ENCODE results near the gene LBHD2. TPM values are rescaled to one million over a fixed set of nuclear protein-coding genes. Genes with fewer than 3 reads are reported as not detected.

LBHD2 gene
- total RNA-seq, 6 donors from 2014 or later, result not detected

- TF ChIP-seq EP300 (IDR thresholded peaks at IDR 0.05) (no peak), POLR2AphosphoS5 (IDR thresholded peaks at IDR 0.05) (no peak), POLR2A (IDR thresholded peaks at IDR 0.05) (no peak), CTCF (IDR thresholded peaks at IDR 0.05) (no peak)
- Histone ChIP-seq H3K4me3 (peak within 1 kb of the TSS in 2 of 4 donors; percentile 13 to 33), H3K27ac (peak within 1 kb of the TSS; percentile 47 to 70 (median 66))
These were observed 10.6 kb downstream of the LBHD2 start, which contains the start of gene EXOC3L4 for GRCh38 chr14:103094406-103095209. TSS of gene EXOC3L4 (plus strand) at chr14:103094725. CDS start at chr14:103100220, 5,495 bp downstream.

DNA sequence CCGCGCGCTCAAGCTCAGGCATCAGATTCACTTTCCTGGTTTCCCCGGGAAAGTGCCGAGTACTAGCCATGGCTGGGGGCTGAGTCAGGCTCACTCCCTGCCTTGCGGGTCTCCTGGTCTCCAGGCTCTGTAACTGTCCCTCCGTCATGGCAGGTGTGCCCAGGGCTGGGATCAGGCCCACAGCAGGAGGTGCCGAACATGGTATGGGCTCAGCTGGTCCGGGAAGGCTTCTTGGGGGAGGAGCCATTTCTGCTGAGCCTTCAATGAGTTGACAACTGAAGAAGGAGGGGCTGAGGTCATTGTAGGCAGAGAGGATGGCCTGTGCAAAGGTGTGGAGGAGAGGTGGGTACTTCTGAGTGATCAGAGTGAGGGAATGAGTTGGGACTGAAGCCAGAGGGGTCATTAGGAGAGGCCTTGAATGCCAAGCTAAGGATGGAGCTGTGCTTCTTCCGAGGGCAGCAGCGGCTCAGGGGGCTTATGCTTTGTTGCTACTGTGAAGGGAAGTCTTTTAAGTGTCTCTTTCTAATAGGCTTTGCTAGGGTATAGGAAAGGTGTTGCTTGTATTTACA, 11.3 kb downstream of the LBHD2 start:
- H3K36me3 ChIP-seq, result no peaks in the 10 kb centered on the region
- ATAC-seq (ENCODE audit: low FRiP score in 2 of 2) (no peak), DNase-seq (no peak)
- no peaks in the 10 kb centered on the region for H3K9me3 ChIP-seq
- no peak overlapping the region for H3K4me3 ChIP-seq
- no peaks in the 10 kb centered on the region for H3K27me3 ChIP-seq
- WGBS, 2 donors, result 92% methylated on average over 7 to 11 of the region's 11 CpGs
- H3K4me1 ChIP-seq, result peaks cover 11 to 27% (median 19%) of the 10 kb centered on the region in 4 donors
- TF ChIP-seq CTCF (IDR thresholded peaks at IDR 0.05) (no peak), POLR2A (IDR thresholded peaks at IDR 0.05) (no peak), EP300 (IDR thresholded peaks at IDR 0.05) (no peak), POLR2AphosphoS5 (IDR thresholded peaks at IDR 0.05) (no peak)
- peak overlapping the region in 2 of 4 donors; percentile 64 to 70 for H3K27ac ChIP-seq

More at GRCh38 chr14:103094406-103095209, 10.6 kb downstream of the LBHD2 start, which contains the start of gene EXOC3L4:
- Histone ChIP-seq H3K36me3 (no peaks in the 10 kb centered on the region), H3K27me3 (no peaks in the 10 kb centered on the region), H3K4me1 (peaks cover 11 to 29% (median 19%) of the 10 kb centered on the region in 4 donors), H3K9me3 (no peaks in the 10 kb centered on the region)
- 44 to 78% methylated on average over 10 to 22 of the region's 23 CpGs for WGBS, 2 donors
- ATAC-seq (ENCODE audit: low FRiP score in 2 of 2), result peak in 1 of 2 donors; percentile 11
- peak in 1 of 2 donors; percentile 76 for DNase-seq

GRCh38 chr14:103096387-103096786, 12.4 kb downstream of the LBHD2 start:
- WGBS, 2 donors, result 74 to 86% methylated on average over 4 of the region's 4 CpGs
- H3K4me1 ChIP-seq, result peaks cover 5 to 18% (median 13%) of the 10 kb centered on the region in 4 donors

GRCh38 chr14:103097244-103097993, 13.4 kb downstream of the LBHD2 start:
- Histone ChIP-seq H3K27me3 (peaks cover 0 to 12% (median 5%) of the 10 kb centered on the region in 4 donors), H3K36me3 (no peaks in the 10 kb centered on the region), H3K9me3 (no peaks in the 10 kb centered on the region), H3K27ac (no peak overlapping the region), H3K4me3 (no peak overlapping the region), H3K4me1 (peaks cover 5 to 18% (median 14%) of the 10 kb centered on the region in 4 donors)
- 79 to 87% methylated on average over 20 to 26 of the region's 26 CpGs for WGBS, 2 donors
- DNase-seq (peak in 1 of 2 donors; percentile 75), ATAC-seq (ENCODE audit: low FRiP score in 2 of 2) (no peak)
- TF ChIP-seq EP300 (IDR thresholded peaks at IDR 0.05), result no peak
- TF ChIP-seq POLR2A (IDR thresholded peaks at IDR 0.05), result no peak
- TF ChIP-seq CTCF (IDR thresholded peaks at IDR 0.05), result no peak
- TF ChIP-seq POLR2AphosphoS5 (IDR thresholded peaks at IDR 0.05), result no peak

More at GRCh38 chr14:103096387-103096786, 12.4 kb downstream of the LBHD2 start:
- DNase-seq (no peak), ATAC-seq (ENCODE audit: low FRiP score in 2 of 2) (no peak)
- TF ChIP-seq POLR2A (IDR thresholded peaks at IDR 0.05), result no peak
- TF ChIP-seq CTCF (IDR thresholded peaks at IDR 0.05), result no peak
- no peak for TF ChIP-seq POLR2AphosphoS5 (IDR thresholded peaks at IDR 0.05)
- no peak for TF ChIP-seq EP300 (IDR thresholded peaks at IDR 0.05)
- Histone ChIP-seq H3K27ac (no peak overlapping the region), H3K9me3 (no peaks in the 10 kb centered on the region), H3K27me3 (peaks cover 0 to 2% (median 0%) of the 10 kb centered on the region in 4 donors), H3K4me3 (no peak overlapping the region), H3K36me3 (no peaks in the 10 kb centered on the region)
